ENCODE results near the gene CTIF. TPM values are rescaled to one million over a fixed set of nuclear protein-coding genes. Genes with fewer than 3 reads are reported as not detected.

The CTIF gene
- total RNA-seq, 4 donors from 2014 or later: 29.0 to 61.5 (median 37.7) TPM

- H3K9me3 ChIP-seq: no peaks in the 10 kb centered on the region
- 40% methylated on average over 11 of the region's 11 CpGs for WGBS
- H3K4me3 ChIP-seq: no peak overlapping the region
- DNase-seq (ENCODE audit: low spot score in 2 of 2): peak in 1 of 2 donors; percentile 83
- H3K4me1 ChIP-seq: peaks cover 46% of the 10 kb centered on the region
- TF ChIP-seq POLR2AphosphoS5 (IDR thresholded peaks at IDR 0.05): no peak
- TF ChIP-seq POLR2A (IDR thresholded peaks at IDR 0.05): no peak
- TF ChIP-seq, protein P1, sequence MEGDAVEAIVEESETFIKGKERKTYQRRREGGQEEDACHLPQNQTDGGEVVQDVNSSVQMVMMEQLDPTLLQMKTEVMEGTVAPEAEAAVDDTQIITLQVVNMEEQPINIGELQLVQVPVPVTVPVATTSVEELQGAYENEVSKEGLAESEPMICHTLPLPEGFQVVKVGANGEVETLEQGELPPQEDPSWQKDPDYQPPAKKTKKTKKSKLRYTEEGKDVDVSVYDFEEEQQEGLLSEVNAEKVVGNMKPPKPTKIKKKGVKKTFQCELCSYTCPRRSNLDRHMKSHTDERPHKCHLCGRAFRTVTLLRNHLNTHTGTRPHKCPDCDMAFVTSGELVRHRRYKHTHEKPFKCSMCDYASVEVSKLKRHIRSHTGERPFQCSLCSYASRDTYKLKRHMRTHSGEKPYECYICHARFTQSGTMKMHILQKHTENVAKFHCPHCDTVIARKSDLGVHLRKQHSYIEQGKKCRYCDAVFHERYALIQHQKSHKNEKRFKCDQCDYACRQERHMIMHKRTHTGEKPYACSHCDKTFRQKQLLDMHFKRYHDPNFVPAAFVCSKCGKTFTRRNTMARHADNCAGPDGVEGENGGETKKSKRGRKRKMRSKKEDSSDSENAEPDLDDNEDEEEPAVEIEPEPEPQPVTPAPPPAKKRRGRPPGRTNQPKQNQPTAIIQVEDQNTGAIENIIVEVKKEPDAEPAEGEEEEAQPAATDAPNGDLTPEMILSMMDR (IDR thresholded peaks at IDR 0.05): no peak
- TF ChIP-seq EP300 (IDR thresholded peaks at IDR 0.05): no peak
- no peak overlapping the region for H3K27ac ChIP-seq
- H3K36me3 ChIP-seq: no peaks in the 10 kb centered on the region
- H3K27me3 ChIP-seq: no peaks in the 10 kb centered on the region
Measured at GRCh38 chr18:48742706-48743475, 204.1 kb downstream of the CTIF start.

- Histone ChIP-seq H3K9me3 (no peaks in the 10 kb centered on the region), H3K27ac (peak overlapping the region; percentile 42), H3K4me3 (no peak overlapping the region), H3K36me3 (no peaks in the 10 kb centered on the region), H3K4me1 (peaks cover 46% of the 10 kb centered on the region), H3K27me3 (no peaks in the 10 kb centered on the region)
- no peak for DNase-seq (ENCODE audit: low spot score in 2 of 2)
- 80% methylated on average over 4 of the region's 4 CpGs for WGBS
- TF ChIP-seq EP300 (IDR thresholded peaks at IDR 0.05) (no peak), POLR2A (IDR thresholded peaks at IDR 0.05) (no peak), POLR2AphosphoS5 (IDR thresholded peaks at IDR 0.05) (no peak)
- TF ChIP-seq, protein P1 (IDR thresholded peaks at IDR 0.05): no peak
Measured at GRCh38 chr18:48743886-48744285, 205.1 kb downstream of the CTIF start.

GRCh38 chr18:48745293-48745692 is 206.5 kb downstream of the CTIF start:
- no peaks in the 10 kb centered on the region for H3K9me3 ChIP-seq
- H3K4me1 ChIP-seq: peaks cover 50% of the 10 kb centered on the region
- H3K27ac ChIP-seq: peak overlapping the region; percentile 57
- DNase-seq (ENCODE audit: low spot score in 2 of 2): no peak
- TF ChIP-seq, protein P1 (IDR thresholded peaks at IDR 0.05): no peak
- TF ChIP-seq POLR2AphosphoS5 (IDR thresholded peaks at IDR 0.05): no peak
- no peak for TF ChIP-seq POLR2A (IDR thresholded peaks at IDR 0.05)
- no peak for TF ChIP-seq EP300 (IDR thresholded peaks at IDR 0.05)
- no peak overlapping the region for H3K4me3 ChIP-seq
- H3K36me3 ChIP-seq: no peaks in the 10 kb centered on the region
- H3K27me3 ChIP-seq: no peaks in the 10 kb centered on the region
- WGBS: 69% methylated on average over 3 of the region's 3 CpGs

DNA sequence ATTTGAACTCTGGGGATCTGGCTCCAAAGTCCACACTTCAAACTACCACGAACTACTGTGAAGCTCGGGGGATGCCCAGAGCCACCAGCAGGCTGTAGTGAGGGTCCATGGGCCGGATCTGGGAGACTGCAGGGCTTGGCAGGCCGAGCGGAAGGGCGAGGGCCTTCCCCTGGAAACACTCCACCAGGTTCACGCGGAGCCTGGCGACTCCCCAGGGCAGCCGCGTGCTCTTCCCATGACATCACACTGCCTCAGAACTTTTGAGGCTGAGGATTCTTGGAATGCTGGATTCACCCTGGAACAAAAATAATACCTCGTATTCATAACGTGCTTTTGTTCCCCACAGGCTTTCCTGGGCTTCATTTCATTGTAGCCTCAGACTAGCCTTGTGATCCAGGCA is 210.9 kb downstream of the CTIF start:
- TF ChIP-seq POLR2AphosphoS5 (IDR thresholded peaks at IDR 0.05): peak in 1 of 3 donors; percentile 4
- TF ChIP-seq, protein P1 (IDR thresholded peaks at IDR 0.05): no peak
- no peaks in the 10 kb centered on the region for H3K36me3 ChIP-seq
- H3K27me3 ChIP-seq: no peaks in the 10 kb centered on the region
- H3K4me1 ChIP-seq: peaks cover 30% of the 10 kb centered on the region
- H3K4me3 ChIP-seq: no peak overlapping the region
- no peaks in the 10 kb centered on the region for H3K9me3 ChIP-seq
- WGBS: 35% methylated on average over 13 of the region's 13 CpGs
- DNase-seq (ENCODE audit: low spot score in 2 of 2): peak; percentile 77 to 83
- peak overlapping the region; percentile 73 for H3K27ac ChIP-seq

GRCh38 chr18:48750485-48751175 is 211.8 kb downstream of the CTIF start:
- H3K36me3 ChIP-seq: no peaks in the 10 kb centered on the region
- H3K4me1 ChIP-seq: peaks cover 24% of the 10 kb centered on the region
- H3K4me3 ChIP-seq: no peak overlapping the region
- H3K27me3 ChIP-seq: no peaks in the 10 kb centered on the region
- DNase-seq (ENCODE audit: low spot score in 2 of 2): no peak
- H3K9me3 ChIP-seq: no peaks in the 10 kb centered on the region
- TF ChIP-seq EP300 (IDR thresholded peaks at IDR 0.05): no peak
- TF ChIP-seq POLR2AphosphoS5 (IDR thresholded peaks at IDR 0.05): no peak
- TF ChIP-seq POLR2A (IDR thresholded peaks at IDR 0.05): no peak
- TF ChIP-seq, protein P1 (IDR thresholded peaks at IDR 0.05): no peak
- WGBS: 80% methylated on average over 10 of the region's 11 CpGs
- H3K27ac ChIP-seq: peak overlapping the region; percentile 73
